NK-92 treated with Interleukin-12 subunit alpha and Interleukin-12 subunit beta, amount 100 ng/mL, for 24 hours (cell line): ENCODE measurements around the gene FCHO1.
A peak's percentile ranks its signal among the peaks of the same experiment; 100 is the strongest.

Experiments used
- DNase-seq: peaks from one replicate; lab custom pipeline; 2025; lab: John Stamatoyannopoulos, UW

The FCHO1 gene

GRCh38 chr19:17751103-17751911 is at the start of gene FCHO1:
Gene FCHO1 (plus strand): TSS chr19:17751477. CDS start chr19:17755165, 3,688 bp downstream.
- DNase-seq = peak; percentile 91

GRCh38 chr19:17703824-17704463 is 47.3 kb upstream of the FCHO1 start:
- peak; percentile 14 for DNase-seq

- DNase-seq = no peak
These were observed 44.5 kb upstream of the FCHO1 start for GRCh38 chr19:17706750-17707181.

- DNase-seq = no peak
These were observed 39.4 kb upstream of the FCHO1 start for GRCh38 chr19:17711851-17712250.

- no peak for DNase-seq
These were observed 34.9 kb upstream of the FCHO1 start for GRCh38 chr19:17716309-17716929.

GRCh38 chr19:17718550-17718946 is 32.7 kb upstream of the FCHO1 start:
- no peak for DNase-seq

- DNase-seq = peak; percentile 53
These were observed 32.1 kb upstream of the FCHO1 start, which contains the start of gene MAP1S for GRCh38 chr19:17718947-17719711. Gene MAP1S (plus strand): TSS chr19:17719480. CDS start chr19:17719503, 23 bp downstream.

- no peak for DNase-seq
These were observed 31.4 kb upstream of the FCHO1 start for GRCh38 chr19:17719730-17720400.

- no peak for DNase-seq
These were observed 30.8 kb upstream of the FCHO1 start for GRCh38 chr19:17720440-17720839.

- DNase-seq = no peak
These were observed 30.1 kb upstream of the FCHO1 start for GRCh38 chr19:17721111-17721628.

GRCh38 chr19:17721821-17722220 is 29.5 kb upstream of the FCHO1 start:
- no peak for DNase-seq

- no peak for DNase-seq
These were observed 28.5 kb upstream of the FCHO1 start for GRCh38 chr19:17722655-17723240.

- no peak for DNase-seq
These were observed 26.6 kb upstream of the FCHO1 start for GRCh38 chr19:17724655-17725054.

- no peak for DNase-seq
These were observed 25.7 kb upstream of the FCHO1 start for GRCh38 chr19:17725422-17726078.

- no peak for DNase-seq
These were observed 25.0 kb upstream of the FCHO1 start for GRCh38 chr19:17726136-17726741.

GRCh38 chr19:17726964-17727773 is 24.1 kb upstream of the FCHO1 start:
- DNase-seq = no peak

GRCh38 chr19:17727843-17728242 is 23.4 kb upstream of the FCHO1 start:
- no peak for DNase-seq

- no peak for DNase-seq
These were observed 18.1 kb upstream of the FCHO1 start for GRCh38 chr19:17733127-17733526.

- no peak for DNase-seq
These were observed 17.1 kb upstream of the FCHO1 start for GRCh38 chr19:17734146-17734545.
